Activated naive CD8-positive, alpha-beta T cell treated with anti-CD3 and anti-CD28 coated beads, Interleukin-2, amount 50 U/mL, for 16 hours (primary cell): ENCODE data around the gene KCNH1.
"Not testable (repeated sequence)": the region's sequence is repeated elsewhere in the genome, so short reads cannot be mapped to it uniquely, and the experiment has no call there.

Source experiments
- DNase-seq: peaks from one replicate; pipeline ENCODE4 v3.0.0-alpha.2; 2020; ENCODE audit warnings: low read depth, low spot score

The KCNH1 gene

GRCh38 chr1:211009944-211010343 is 124.0 kb downstream of the KCNH1 start:
- no peak for DNase-seq

- DNase-seq: no peak
These were observed 126.1 kb downstream of the KCNH1 start for GRCh38 chr1:211007830-211008229.

- not testable (repeated sequence) for DNase-seq
These were observed 138.0 kb downstream of the KCNH1 start for GRCh38 chr1:210995931-210996330.

GRCh38 chr1:210992837-210993236 is 141.1 kb downstream of the KCNH1 start:
- no peak for DNase-seq

GRCh38 chr1:210989905-210990304 is 144.0 kb downstream of the KCNH1 start:
- no peak for DNase-seq

- DNase-seq: no peak
These were observed 152.5 kb downstream of the KCNH1 start for GRCh38 chr1:210981490-210981889.

GRCh38 chr1:210980082-210980481 is 153.9 kb downstream of the KCNH1 start:
- DNase-seq: no peak

- no peak for DNase-seq
These were observed 155.0 kb downstream of the KCNH1 start for GRCh38 chr1:210978974-210979354.

GRCh38 chr1:210978316-210978973 is 155.5 kb downstream of the KCNH1 start:
- no peak for DNase-seq

- no peak for DNase-seq
These were observed 182.7 kb downstream of the KCNH1 start for GRCh38 chr1:210951279-210951678.

- DNase-seq: peak; percentile 14
These were observed 183.9 kb downstream of the KCNH1 start for GRCh38 chr1:210949940-210950546.

- DNase-seq: no peak
These were observed 184.5 kb downstream of the KCNH1 start for GRCh38 chr1:210949489-210949888.

GRCh38 chr1:210949039-210949438 is 184.9 kb downstream of the KCNH1 start:
- no peak for DNase-seq

GRCh38 chr1:210944252-210944651 is 189.7 kb downstream of the KCNH1 start:
- no peak for DNase-seq

- DNase-seq: no peak
These were observed 191.4 kb downstream of the KCNH1 start for GRCh38 chr1:210942513-210942912.

GRCh38 chr1:210940081-210940617 is 193.8 kb downstream of the KCNH1 start:
- DNase-seq: no peak

GRCh38 chr1:210938416-210938925 is 195.5 kb downstream of the KCNH1 start:
- no peak for DNase-seq

- no peak for DNase-seq
These were observed 196.1 kb downstream of the KCNH1 start for GRCh38 chr1:210937846-210938245.

GRCh38 chr1:210935905-210936304 is 198.0 kb downstream of the KCNH1 start:
- DNase-seq: no peak

GRCh38 chr1:210932104-210932503 is 201.8 kb downstream of the KCNH1 start:
- DNase-seq: no peak

GRCh38 chr1:210922666-210923065 is 211.3 kb downstream of the KCNH1 start:
- DNase-seq: no peak

- no peak for DNase-seq
These were observed 212.9 kb downstream of the KCNH1 start for GRCh38 chr1:210920716-210921694.
